ENCODE measurements around the gene BNC2. TPM values are rescaled to one million over a fixed set of nuclear protein-coding genes. Genes with fewer than 3 reads are reported as not detected.

The BNC2 gene
- total RNA-seq, 1 experiment from 2014 or later = 43.6 TPM

- no peaks in the 10 kb centered on the region for H3K27me3 ChIP-seq (ENCODE audit: insufficient read depth, low read length)
- no peak overlapping the region for H3K9ac ChIP-seq (ENCODE audit: extremely low read depth, insufficient read length, low read length)
- no peak overlapping the region for H3K4me2 ChIP-seq (ENCODE audit: insufficient read depth, insufficient read length, low read length)
- no peak overlapping the region for H3K14ac ChIP-seq (ENCODE audit: insufficient read depth, low read length)
- no peak overlapping the region for H3K18ac ChIP-seq (ENCODE audit: insufficient read length, low read depth, low read length)
- H2BK12ac ChIP-seq (ENCODE audit: insufficient read length, low read depth, low read length) = no peak overlapping the region
- no peak overlapping the region for H4K5ac ChIP-seq (ENCODE audit: insufficient read length, low read depth, low read length)
- H3K9me3 Mint-ChIP-seq = no peaks in the 10 kb centered on the region; a peak in 1 of 5 replicates
- H4K20me1 ChIP-seq (ENCODE audit: control insufficient read depth, insufficient read depth, insufficient read length) = no peaks in the 10 kb centered on the region
- no peak for TF ChIP-seq CTCF (conservative IDR thresholded peaks at IDR 0.05)
- no peak overlapping the region for H2AK5ac ChIP-seq (ENCODE audit: insufficient read length, low read length)
- H3K4me1 ChIP-seq (ENCODE audit: insufficient read depth, low read length) = no peaks in the 10 kb centered on the region; the same call in 1 of the 2 replicates
- H3K4ac ChIP-seq (ENCODE audit: low read depth, low read length) = no peak overlapping the region
- peak overlapping the region in 1 of 3 experiments; percentile 59; a peak in 1 of 7 replicates for H3K27ac Mint-ChIP-seq
- no peak overlapping the region for H4K91ac ChIP-seq (ENCODE audit: insufficient read length, low read depth, low read length)
- no peaks in the 10 kb centered on the region for H3K27me3 Mint-ChIP-seq (ENCODE audit: low read depth)
- H3K23me2 ChIP-seq (ENCODE audit: insufficient read length, low read depth, low read length, poor library complexity, severe bottlenecking) = no peaks in the 10 kb centered on the region
- no peaks in the 10 kb centered on the region for H3K79me1 ChIP-seq (ENCODE audit: insufficient read depth, low read depth, low read length, poor library complexity, severe bottlenecking)
- no peak overlapping the region for H3K27ac ChIP-seq (ENCODE audit: insufficient read length, low read depth, low read length)
- H3K79me2 ChIP-seq (ENCODE audit: insufficient read depth, low read length) = no peaks in the 10 kb centered on the region
- no peak overlapping the region for H3T11ph ChIP-seq (ENCODE audit: low read length)
- no peak overlapping the region for H2BK5ac ChIP-seq (ENCODE audit: insufficient read length, low read length)
- no peak overlapping the region for H2BK20ac ChIP-seq (ENCODE audit: low read depth, low read length, poor library complexity, severe bottlenecking)
- H2BK120ac ChIP-seq (ENCODE audit: low read depth, low read length, poor library complexity, severe bottlenecking) = no peak overlapping the region
- H3K4me1 Mint-ChIP-seq = peaks cover 65 to 76% of the 10 kb centered on the region in 2 experiments
- no peak overlapping the region for H3K23ac ChIP-seq (ENCODE audit: insufficient read length, low read depth, low read length)
- H3K4me3 Mint-ChIP-seq = no peak overlapping the region
- no peak overlapping the region for H2BK15ac ChIP-seq (ENCODE audit: low read depth, low read length)
- H3K56ac ChIP-seq (ENCODE audit: insufficient read length, low read depth, low read length) = no peak overlapping the region
- peaks cover 0 to 6% (median 4%) of the 10 kb centered on the region in 3 experiments; a peak in 6 of 7 replicates for H3K36me3 Mint-ChIP-seq (ENCODE audit: insufficient read depth in 1 of 3, low read depth in 3 of 3)
- no peak overlapping the region for H2AFZ ChIP-seq (ENCODE audit: low read length)
- DNase-seq = no peak
- H3K9me3 ChIP-seq (ENCODE audit: control insufficient read depth, low read depth, low read length) = no peaks in the 10 kb centered on the region
- H4K8ac ChIP-seq (replicated peaks; ENCODE audit: insufficient read length, low read depth, low read length) = no peak overlapping the region
These were observed 135.5 kb downstream of the BNC2 start for GRCh38 chr9:16735001-16735400.

All from H9 (cell line).